Measurements from ENCODE around the gene RBM19.

RBM19 gene

GRCh38 chr12:113988976-113989375 lies 22.9 kb upstream of the RBM19 start:
- no peak for FAIRE-seq

GRCh38 chr12:113988064-113988451 lies 21.9 kb upstream of the RBM19 start:
- no peak for FAIRE-seq

DNA sequence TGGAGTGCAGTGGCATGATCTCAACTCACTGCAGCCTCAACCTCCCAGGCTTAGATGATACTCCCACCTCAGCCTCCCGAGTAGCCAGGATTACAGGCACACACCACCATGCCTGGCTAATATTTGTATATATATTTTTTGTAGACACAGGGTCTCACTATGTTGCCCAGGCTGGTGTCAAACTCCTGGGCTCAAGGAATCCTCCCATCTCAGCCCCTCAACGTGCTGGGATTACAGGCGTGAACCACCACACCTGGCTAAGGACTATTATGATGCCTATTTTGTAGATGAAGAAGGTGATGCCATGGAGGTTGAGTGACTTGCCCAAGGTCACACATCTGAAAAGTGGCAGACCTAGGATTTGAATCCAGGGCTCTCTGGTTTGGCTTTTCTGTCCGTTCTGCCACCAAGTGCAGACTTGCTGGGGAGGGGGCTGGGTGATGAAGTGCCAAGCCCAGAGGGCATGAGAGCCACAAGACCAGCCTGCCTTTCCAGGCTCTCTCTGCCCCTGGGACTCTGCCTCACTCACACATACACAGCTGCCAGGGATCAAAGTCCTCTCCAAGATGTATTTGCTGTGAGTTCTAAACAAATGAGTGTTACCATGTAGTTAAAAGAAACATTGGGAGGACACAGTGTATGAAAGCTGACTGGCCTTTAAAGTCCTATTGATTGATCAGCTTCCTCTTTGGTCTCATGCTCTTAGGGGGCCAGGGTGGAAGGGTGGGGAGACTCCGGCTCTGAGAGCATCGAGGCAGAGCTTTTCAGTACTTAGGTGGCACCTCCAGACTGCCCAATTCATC lies 21.3 kb upstream of the RBM19 start:
- FAIRE-seq: no peak

DNA sequence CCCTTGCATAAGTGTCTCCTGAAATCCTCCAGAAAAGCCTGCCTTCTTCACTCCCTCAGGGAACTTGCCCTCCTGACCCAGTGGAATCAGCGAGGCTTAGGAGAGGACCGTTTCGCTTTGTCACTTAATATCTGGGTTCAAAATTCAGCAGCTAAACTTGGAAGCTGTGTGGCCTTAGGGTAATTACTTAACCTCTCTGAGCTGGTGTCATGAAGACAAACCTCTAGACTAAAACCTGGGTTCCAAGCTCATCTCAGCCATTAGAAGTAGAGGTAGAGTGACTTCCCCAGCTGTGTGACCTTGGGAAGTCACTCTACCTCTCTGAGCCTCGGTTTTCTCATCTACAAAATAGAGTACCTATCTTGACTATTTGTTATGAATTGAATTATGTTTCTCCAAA lies 18.3 kb upstream of the RBM19 start:
- no peak for FAIRE-seq

DNA sequence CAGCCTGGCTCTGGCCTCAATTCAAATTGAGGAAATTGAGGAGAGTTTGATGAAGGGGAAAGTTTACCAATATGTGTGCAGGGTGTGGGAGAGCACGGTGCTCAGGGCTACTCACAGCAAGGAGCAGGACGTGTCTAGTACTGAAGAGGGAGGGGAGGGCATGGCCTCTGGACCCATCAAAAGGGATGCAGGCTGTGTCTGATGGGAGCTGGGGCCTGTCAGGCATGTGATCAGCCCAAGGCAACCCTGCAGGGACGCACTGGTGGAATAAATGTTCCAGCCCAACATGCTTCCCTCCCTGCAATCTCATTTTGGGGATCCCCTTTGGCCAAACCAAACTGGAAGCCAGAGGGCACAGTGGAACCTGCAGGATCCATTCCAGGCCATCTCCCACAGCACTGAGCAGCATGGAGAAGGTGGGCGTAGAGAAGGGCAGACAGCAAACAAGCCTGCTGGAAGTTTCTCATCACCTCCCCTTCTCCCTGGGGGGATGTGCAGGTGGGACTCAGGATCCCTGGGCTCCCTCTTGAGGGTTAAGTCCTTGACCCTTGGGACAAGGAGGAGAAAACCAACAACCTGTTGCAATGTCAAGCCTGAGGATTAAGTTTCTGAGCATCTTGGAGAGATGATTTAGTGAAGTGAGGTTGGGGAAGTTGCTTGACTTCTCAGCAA lies 17.8 kb upstream of the RBM19 start:
- no peak for FAIRE-seq

- FAIRE-seq: no peak
Measured at GRCh38 chr12:113983265-113983664, 17.1 kb upstream of the RBM19 start.

DNA sequence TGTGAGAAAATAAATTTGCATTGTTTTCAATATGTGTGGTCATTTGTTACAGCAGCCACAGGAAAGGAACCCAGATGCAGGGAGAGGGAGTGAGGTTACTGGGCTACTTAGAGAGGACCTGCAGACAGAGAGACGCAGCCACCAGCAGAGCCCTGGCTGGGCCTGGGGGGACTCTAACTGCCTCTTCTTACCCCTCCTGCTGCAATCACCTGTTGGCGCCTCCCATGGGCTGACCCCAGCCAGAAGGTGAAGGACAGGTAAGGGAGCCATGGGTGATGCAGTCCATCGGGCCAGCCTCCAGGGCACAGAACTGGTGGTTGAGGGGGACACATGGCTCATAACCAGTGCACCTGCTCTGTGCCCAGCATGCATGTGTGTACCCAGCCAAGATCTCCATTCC lies 15.8 kb upstream of the RBM19 start:
- FAIRE-seq: no peak

DNA sequence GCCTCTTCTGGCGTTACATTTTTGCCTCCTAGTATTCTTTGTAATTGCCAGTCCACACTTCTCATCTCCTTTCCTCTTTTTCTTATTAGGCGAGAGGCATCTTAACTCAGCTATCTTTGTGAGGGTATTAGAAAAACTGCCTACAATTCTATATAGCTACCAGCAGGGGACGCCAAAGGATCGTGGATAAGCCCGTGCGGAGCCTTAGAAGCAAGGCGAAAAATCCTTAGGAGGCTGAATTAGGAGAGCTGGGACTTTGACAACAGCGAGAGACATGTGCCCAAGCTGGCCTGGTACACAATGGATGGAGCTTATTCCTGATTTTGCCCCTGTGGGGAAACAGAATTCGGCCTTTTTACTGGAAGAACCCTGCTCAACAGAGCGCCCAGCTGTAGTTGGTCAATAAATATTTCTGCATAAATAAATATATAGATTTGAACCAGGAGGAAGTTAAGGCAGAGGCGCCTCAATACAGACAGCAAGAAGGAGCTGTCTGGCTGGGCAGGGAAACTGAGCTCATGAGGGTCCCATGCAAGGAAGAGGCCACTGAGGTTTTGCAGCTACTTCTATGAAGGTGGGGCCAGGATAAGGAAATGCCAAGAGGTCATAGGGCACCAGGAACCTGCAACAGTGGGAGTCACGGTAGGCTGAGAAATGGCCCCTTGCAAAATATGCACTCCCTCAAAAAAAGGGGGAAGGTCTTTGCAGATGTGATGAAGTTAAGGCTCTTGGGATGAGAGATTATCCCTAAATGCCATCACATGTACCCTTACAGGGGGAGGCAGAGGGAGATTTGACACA lies 14.6 kb upstream of the RBM19 start:
- no peak for FAIRE-seq

GRCh38 chr12:113980054-113980453 lies 13.9 kb upstream of the RBM19 start:
- FAIRE-seq: no peak

- FAIRE-seq: no peak
Measured at GRCh38 chr12:113978080-113978479, 12.0 kb upstream of the RBM19 start.

DNA sequence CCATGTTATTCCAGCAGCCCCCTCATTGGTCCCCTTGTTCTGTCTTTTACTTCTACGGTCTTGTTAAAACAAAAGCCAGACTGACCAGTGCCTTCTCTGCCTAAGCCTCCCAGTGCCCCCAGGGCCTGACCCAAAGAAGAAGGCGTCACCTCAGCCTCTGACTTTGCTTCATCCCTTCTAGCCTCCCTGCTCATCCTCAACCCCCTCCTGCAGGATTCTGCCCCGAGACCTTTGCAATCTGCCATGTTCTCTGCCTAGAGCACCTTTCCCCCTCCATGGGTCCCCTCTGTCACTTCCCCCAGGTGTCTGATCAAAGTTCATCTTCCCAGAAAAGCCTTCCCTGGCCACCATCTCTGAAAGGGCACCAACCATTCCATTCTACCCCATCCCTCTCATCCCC lies 7.9 kb upstream of the RBM19 start:
- FAIRE-seq: no peak

DNA sequence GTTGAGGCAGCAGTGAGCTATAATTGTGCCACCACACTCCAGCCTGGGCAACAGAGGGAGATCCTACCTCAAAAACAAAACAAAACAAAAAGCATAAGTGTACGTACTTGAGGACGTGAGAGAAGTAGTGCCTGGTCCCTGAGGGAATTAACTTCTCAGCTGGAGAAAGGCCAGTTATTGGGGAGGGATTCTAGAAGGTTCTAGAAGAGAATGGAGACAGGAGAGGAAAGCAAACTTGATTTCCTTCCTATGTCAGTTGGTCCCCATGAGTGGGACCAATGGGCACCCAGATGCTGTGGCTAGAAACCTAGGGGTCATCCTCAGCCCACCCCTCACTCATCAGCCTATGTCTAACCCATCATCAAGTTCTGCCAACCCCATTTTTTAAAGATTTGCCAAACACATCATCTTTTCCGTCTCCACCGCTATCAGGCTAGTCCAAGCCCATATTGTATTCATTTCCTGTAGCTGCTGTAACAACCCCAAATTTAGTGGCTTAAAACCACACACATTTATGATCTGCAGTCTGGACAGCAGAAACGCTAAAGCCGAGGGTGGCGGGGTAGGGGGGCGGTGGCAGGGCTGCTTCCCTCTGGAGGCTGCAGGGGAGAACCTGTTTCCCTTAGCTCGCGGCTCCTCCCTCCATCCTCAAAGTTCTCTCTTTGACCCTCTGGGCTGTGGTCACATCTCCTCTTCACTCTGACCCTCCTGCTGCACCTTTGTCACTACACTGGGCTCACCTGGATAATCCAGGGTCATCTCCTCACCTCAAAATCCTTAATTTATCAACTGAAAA lies 7.2 kb upstream of the RBM19 start:
- FAIRE-seq: no peak

GRCh38 chr12:113971392-113971791 lies 5.3 kb upstream of the RBM19 start:
- FAIRE-seq: no peak

- no peak for FAIRE-seq
Measured at GRCh38 chr12:113970211-113970610, 4.1 kb upstream of the RBM19 start.

GRCh38 chr12:113967368-113967767 lies 1.2 kb upstream of the RBM19 start:
- FAIRE-seq: no peak

- no peak for FAIRE-seq
Measured at GRCh38 chr12:113962733-113963132, 3.4 kb downstream of the RBM19 start.

DNA sequence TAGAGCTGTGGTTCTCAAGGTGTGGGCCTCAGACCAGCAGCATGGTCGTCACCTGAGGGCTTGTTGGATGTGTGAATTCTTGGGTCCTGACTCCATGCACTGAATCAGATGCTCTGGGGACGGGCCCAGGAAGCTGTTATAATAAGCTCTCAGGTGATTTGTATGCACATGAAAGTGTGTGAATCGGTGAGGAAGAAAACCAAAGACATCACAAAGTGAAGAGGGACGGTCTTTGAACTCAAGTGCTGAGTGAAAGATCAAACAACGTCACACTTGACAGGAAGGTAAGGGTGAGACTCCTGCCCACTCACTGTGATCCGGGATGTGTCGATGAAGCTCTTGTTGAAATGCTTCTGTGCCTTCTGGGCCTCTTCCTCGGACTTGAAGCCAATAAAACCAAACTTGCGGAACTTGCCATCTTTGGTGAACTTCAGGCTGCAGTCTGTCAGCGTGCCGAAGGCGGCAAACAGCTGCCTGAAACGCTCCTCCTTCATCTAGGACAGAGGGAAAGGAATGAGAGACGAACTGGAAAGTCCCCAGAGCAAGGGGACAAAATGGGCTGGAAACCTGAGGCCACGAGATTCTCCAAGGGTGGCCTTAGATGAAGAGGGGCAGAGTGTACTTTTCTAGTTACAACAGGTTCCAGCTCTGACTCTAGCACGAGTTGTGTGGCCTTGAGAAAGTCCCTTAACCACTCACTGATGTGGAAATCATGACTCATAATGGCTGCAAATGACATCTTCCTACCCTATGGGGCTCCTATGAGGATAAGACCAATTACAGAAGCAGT lies 4.0 kb downstream of the RBM19 start:
- FAIRE-seq: no peak

GRCh38 chr12:113960030-113960429 lies 6.1 kb downstream of the RBM19 start:
- FAIRE-seq: no peak

- no peak for FAIRE-seq
Measured at GRCh38 chr12:113959096-113959495, 7.0 kb downstream of the RBM19 start.

DNA sequence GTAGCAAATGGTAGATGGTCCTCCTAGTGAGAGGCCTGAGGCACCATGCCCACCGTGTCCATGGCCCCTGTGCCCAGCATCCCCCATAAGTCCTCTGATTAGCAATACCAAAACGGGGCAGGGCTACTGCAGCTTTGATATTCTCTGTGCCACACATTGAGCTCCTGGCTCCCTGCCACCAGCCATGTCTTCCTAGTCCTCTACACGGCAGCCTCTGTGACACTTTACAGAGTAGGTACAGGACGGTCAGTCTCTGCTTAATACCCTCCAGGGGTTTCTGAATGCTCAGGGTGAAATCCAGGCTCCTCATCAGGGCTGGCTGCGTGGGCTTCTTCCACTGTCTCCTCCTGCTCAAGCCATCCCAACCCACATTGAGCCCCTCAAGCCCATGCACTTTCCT lies 8.0 kb downstream of the RBM19 start:
- no peak for FAIRE-seq

GRCh38 chr12:113957627-113958026 lies 8.5 kb downstream of the RBM19 start:
- no peak for FAIRE-seq

Data from endometrium (tissue), 2 donors.